B cell (primary cell): ENCODE results near the gene HDLBP.

ENCODE experiments used
- CTCF ChIP-seq: fragments of 200-600 bp; IDR thresholded peaks from one replicate; pipeline ENCODE4 v1.8.0; 2022; ENCODE audit warnings: antibody characterized with exemption, mild to moderate bottlenecking
- EZH2 ChIP-seq: IDR thresholded peaks from 2 replicates; pipeline ENCODE4 v1.6.1; 2012; ENCODE audit warnings: borderline replicate concordance, low read depth, mild to moderate bottlenecking, moderate library complexity, low read length; ENCODE audit not compliant: insufficient read depth, poor library complexity, severe bottlenecking

- no peak for TF ChIP-seq CTCF
- no peak for TF ChIP-seq EZH2
Observed at GRCh38 chr2:241226723-241227572, 88.5 kb downstream of the HDLBP start.
